Transverse colon (tissue), 4 donors: Measurements from ENCODE around the gene AP2A1.

ENCODE experiments used
- CTCF ChIP-seq, 5 experiments: fragments of 200-600 bp in 3 of 5; fragments of 450-650 bp in 2 of 5; sonication (generic) in 3 of 5; IDR thresholded peaks; 1 replicate in 2 of 5; 2 replicates in 3 of 5; pipeline ENCODE4 v1.5.1; 2016 to 2017; ENCODE audit warnings: antibody characterized with exemption in 5 of 5, inconsistent platforms in 3 of 5, mild to moderate bottlenecking in 2 of 5, moderate library complexity in 1 of 5
- EP300 ChIP-seq: sonication (generic); formaldehyde crosslinking; IDR thresholded peaks from one replicate; pipeline ENCODE4 v1.6.1; 2017; ENCODE audit warnings: antibody characterized with exemption, low read depth
- POLR2A ChIP-seq: fragments of 450-650 bp; IDR thresholded peaks from one replicate; pipeline ENCODE4 v1.6.1; 2016; ENCODE audit warnings: antibody characterized with exemption, mild to moderate bottlenecking, moderate library complexity
- POLR2AphosphoS5 ChIP-seq, 3 donors: sonication (generic); formaldehyde crosslinking; IDR thresholded peaks; one replicate each; pipeline ENCODE4 v1.6.1; 2016; ENCODE audit warnings: antibody characterized with exemption in 3 of 3

GRCh38 chr19:49845414-49845813 is 78.6 kb downstream of the AP2A1 start:
- TF ChIP-seq CTCF (IDR thresholded peaks at IDR 0.05) (no peak), EP300 (no peak), POLR2AphosphoS5 (IDR thresholded peaks at IDR 0.05) (no peak), POLR2A (no peak)
